GM19397 (cell line): Measurements from ENCODE around the gene LRRC42.

Experiments used
- ATAC-seq: cut with Tn5 transposase; IDR thresholded peaks from one replicate; pipeline ENCODE4 v1.9.1; 2021; ENCODE audit warnings: mild to moderate bottlenecking, moderate library complexity; ENCODE audit not compliant: unreplicated experiment

LRRC42 gene, protein sequence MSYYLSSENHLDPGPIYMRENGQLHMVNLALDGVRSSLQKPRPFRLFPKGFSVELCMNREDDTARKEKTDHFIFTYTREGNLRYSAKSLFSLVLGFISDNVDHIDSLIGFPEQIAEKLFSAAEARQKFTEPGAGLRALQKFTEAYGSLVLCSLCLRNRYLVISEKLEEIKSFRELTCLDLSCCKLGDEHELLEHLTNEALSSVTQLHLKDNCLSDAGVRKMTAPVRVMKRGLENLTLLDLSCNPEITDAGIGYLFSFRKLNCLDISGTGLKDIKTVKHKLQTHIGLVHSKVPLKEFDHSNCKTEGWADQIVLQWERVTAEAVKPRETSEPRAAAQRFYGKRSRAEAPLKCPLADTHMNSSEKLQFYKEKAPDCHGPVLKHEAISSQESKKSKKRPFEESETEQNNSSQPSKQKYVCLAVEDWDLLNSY

DNA sequence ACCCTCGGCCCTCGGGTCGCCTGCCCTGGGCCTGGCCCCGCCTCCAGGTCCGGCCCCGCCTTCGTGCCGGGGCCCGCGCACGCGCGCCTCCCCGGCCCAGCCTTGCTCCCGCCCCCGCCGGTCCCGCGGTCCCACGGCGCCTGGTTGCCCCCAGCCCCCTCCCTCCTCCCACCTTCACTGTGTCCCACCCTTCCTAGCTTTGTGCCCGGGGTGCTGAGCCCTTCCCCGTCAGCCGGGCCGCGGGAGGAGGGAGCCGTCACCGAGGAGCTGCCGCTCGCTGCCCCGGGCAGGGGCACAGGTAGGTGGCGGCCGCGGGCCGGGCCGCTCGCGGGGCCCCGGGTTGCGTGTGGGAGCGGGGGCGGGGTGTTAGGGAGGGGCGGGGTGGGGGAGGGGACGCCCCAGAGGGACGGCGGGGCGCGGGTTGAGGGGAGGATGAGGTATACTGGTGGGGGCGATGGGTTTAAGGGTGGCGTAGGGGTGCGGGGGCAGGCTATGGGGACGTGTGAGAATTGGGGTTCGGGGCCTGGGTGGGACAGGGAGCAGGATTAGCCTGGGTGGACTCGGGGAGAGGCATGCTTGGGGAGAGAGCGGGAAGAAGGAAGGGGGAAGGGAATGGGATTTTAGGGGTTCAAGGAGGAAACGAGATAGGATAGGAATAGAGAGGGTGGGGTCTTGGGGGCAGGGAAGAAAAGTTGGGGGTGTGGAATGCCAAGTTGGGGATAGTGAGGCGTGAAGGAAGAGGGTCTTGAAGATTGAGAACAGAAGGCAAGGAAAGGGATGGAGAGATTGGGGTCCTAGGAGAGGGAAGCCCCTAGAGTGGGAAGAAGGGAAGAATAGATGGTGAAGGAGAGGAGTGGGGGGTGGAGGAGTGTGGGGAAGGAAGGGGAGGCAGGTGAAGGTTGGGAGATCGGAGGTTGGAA, at the start of gene LRRC42:
Gene LRRC42 (plus strand): TSS at position 99 of the 920 bp plus-strand sequence. CDS start 5,650 bp downstream, outside the sequence.
- peak; percentile 71 for ATAC-seq

DNA sequence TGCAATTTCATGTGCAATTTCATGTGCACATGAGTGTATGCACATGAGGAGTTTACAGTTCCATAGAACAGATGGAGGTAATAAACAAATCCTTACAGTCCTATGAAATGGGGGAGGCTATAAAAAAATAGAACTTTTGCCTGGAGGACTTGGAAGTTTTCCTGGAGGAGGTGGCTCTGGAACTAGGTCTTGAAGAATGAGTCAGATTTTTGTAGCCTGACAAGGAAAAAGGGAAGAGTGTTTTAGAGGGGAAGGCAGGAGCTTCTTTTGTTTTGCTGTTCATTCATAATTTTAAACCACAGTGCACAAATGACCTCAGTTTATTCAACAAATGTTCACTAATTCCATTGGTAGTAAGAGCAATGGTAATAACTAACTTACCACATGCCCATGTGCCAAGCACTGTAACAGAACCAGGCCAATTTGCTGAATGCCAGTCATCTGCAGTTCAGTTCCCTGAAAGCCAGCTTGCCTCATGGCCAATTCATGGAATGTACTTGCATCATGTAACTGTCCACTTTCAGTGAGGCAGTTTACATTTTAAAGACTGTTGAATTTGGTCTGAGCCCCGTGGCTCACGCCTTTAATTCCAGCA, 49.4 kb upstream of the LRRC42 start:
- no peak for ATAC-seq

DNA sequence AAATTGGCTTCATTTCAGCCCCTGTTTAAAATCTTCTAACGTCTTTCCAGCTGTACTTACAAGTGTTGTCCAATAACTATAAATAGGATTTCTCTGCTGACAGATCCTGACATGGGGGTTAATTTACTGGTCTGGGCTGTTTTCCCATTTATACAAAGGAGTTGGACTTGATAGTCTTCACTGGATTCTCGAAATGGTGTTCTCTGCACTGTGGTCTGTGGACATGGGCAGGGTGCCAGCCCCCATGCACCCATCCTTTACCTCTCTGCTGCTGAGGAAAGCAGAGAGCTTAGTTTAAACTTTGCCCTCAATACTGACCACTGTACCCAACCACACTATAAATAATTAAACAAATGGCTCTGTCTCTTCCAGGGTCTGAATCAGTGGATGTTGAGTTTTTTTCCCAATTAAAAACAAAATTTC, 46.9 kb upstream of the LRRC42 start:
- no peak for ATAC-seq

DNA sequence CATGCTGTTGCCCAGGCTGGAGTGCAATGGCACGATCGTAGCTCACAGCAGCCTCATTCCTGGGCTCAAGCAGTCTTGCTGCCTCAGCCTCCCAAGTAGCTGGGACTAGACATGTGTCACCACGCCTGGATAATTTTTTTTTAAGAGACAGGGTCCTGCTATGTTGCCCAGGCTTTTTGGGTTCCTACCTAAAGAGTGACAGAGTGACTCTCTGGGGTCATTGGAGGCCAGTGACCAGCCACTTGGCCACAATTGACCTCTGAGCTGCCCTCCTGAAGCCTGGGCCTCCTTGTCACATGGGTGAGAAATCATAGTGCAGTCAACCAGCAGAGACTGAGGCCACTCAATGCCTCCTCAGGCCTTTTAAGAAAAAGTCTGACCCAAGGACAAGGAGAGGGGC, 46.4 kb upstream of the LRRC42 start:
- no peak for ATAC-seq

DNA sequence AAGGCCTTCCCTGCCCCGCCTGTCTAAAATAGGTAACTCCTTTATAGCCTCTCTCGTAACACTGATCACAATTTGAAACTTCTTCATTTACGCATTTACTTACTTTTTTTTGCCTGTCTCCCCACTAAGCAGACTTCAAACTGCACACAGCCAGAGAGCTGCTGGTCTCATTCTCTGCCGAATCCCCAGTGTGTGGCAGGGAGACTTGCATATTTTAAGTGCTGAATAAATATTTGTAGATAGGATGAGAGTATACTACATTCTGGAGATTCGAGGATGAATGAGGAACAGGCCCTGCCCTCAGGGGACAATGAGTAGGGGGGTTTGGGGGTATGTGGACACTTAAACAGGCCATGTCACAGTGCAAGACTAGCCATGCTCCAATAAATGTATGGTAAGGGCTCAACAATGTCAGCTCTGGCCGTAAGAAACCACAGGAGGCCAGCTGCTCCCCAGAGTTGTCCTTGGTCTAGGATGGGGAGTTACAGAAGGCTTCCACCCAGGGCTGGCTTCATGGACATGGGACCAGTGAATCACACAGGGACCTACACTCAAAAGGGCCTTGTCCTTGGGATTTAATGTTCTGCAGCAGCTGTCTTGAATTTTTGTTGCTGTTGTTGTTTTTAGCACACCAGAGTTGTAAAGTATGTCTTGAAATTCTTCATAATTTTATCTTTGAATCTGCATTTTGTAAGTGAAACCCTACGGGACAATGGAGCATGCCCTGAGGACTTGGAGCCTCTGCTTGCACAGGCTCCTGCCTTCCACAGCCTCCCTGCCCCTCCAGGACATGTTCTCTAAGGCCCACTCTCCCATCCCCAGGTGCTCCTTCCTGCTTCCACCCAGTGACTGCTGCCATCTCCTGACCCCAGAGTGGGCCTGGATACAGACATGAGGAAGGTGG, 43.7 kb upstream of the LRRC42 start:
- no peak for ATAC-seq

DNA sequence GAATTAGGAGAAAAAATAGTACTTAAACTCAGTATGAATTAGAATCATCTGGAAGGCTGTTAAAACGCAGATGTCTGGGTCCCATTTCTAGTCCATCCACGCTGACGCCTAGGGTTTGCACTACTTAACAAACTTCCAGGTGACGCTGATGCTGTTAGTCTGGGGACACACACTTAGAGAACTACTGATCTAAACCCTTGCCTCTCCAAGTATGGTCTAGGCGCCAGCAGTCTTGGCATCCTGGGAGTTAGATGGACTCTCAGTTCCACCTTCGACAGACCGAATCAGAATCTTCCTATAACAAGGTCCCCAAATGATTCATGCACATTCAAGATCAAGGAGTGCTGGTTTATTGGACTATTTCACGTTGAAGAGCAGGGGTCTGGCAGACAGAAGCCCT, 40.6 kb upstream of the LRRC42 start:
- ATAC-seq = no peak

DNA sequence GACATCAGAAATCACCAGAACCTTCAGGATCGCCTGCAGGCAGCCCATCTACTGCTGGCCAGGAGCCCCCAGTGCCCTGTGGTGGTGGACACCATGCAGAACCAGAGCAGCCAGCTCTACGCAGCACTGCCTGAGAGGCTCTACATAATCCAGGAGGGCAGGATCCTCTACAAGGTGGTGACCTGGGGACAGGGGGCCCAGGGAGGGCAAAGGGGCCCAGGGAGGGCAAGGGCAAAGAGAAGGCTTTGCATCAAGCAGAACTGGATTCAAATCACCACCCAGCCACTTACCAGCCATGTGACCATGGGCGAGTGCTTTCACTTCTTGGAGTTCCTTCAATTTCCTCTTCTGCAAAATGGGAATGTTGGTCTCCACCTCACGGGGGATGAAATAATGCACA, 40.0 kb upstream of the LRRC42 start:
- no peak for ATAC-seq

DNA sequence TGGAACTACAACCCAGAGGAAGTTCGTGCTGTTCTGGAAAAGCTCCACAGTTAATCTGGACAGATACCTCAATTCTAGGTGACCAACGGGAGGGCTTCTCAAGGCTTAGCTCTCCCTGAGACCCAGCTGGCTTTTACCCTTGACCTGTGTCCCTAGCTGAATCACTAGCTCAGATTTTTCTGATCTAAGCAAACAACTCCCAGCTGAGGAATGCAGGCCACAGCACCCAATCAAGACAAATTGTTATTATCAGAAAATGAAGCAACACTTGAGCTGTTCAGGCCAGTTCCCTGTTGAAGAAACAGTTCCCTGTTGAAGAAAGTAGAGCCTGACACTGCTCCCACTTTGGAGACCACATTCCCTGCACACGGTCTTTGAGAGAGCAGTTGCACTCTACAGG, 36.2 kb upstream of the LRRC42 start:
- no peak for ATAC-seq

DNA sequence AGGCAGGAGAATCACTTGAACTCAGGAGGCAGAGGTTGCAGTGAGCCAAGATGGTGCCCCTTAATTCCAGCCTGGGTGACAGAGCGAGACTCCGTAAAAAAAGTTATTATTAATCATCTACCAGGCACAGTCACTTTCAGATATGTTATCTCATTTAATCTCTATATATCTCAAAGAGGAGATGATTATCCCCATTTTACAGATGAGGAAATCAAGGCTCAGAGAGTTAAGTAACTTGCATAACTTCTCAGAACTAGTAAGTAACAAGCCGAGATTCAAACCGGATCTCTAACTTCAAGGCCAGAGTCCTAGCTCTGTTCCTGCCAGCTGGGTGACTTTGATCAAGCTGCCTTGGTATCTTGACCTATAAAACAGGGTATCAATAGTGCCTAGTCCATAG, 34.7 kb upstream of the LRRC42 start:
- no peak for ATAC-seq

DNA sequence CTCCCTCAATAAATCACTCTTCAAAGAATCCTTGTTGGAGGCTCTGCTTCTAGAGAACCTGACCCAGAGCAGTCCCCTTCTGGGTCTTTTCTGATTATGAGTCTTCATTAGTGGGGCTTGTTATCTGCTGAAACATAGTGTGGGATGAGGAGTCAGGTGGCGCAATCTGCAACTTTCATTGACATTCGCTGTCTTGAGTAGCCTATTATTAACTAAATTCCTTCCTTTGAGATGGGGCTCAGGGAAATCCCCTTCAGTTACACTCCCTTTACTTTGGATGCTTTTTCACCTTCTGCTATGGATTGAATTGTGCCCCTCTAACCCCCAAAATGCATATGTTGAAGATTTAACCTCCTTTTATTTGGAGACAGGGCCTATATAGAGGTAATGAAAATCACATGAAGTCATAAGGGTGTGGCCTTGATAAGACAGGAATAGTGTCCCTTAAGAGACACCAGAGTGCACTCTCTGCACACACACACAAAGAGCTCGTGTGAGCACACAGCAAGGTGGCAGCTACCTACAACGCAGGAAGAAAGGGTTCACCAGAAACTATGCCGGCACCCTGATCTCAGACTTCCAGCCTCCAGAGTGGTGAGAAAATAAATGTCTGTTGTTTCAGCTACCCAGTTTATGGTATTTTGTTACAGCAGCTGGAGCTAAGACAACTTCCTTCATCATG, 32.7 kb upstream of the LRRC42 start:
- no peak for ATAC-seq

DNA sequence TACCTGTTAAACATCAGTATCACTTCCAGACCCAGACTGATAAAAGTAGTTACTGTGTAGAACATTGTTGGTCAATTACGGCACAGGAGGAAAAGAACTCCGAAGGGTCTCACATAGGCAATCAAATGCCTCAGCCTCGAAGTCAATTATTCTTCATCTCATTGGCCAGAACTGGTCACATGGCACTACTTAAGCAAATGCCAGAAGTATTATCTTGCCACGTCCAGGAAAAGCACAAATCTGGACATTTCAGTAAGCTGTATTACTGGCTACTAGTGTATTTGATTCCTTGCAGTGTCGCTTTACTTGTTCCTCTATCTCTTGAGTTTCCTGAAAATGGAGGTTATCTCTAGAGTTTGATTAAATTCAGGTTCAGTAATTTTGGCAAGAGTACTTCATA, 27.8 kb upstream of the LRRC42 start:
- no peak for ATAC-seq

DNA sequence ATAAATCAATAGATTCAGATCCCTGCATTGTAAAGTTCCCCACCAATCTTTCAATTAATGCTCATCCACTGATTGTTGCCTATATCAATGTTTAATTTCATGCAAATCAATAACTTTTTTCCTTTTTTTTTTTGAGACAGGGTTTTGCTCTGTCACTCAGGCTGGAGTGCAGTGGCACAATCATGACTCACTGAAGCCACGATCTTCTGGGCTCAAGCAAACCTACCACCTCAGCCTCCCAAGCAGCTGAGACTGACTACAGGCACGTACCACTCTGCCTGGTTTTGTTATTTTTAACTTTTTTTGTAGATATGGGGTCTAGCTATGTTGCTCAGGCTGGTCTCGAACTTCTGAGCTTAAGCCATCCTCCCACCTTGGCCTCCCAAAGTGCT, 26.5 kb upstream of the LRRC42 start:
- ATAC-seq = no peak

DNA sequence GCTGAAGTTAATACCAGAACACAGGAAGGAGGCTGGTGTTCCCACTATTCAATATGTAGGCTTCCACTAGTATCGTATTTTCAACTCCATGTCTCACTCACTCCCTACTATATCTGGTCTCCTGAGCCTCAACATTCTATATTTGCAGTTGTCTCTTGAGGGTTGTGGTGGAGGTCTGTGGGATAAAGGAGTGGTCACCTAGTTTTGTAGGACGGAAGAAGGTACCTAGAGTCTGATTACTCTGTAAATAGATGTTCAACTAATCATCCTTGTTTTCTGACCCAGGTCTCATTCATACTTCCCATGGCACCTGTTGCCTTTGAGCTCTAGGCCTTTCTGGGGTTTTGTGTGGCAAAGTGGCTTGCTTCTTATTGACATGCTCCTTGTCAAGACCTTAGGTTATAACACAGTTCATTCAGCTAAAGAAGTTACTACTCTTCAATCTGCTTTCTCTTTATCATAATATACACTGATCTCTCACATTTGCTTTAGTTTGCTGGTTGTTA, 18.7 kb upstream of the LRRC42 start:
- no peak for ATAC-seq

DNA sequence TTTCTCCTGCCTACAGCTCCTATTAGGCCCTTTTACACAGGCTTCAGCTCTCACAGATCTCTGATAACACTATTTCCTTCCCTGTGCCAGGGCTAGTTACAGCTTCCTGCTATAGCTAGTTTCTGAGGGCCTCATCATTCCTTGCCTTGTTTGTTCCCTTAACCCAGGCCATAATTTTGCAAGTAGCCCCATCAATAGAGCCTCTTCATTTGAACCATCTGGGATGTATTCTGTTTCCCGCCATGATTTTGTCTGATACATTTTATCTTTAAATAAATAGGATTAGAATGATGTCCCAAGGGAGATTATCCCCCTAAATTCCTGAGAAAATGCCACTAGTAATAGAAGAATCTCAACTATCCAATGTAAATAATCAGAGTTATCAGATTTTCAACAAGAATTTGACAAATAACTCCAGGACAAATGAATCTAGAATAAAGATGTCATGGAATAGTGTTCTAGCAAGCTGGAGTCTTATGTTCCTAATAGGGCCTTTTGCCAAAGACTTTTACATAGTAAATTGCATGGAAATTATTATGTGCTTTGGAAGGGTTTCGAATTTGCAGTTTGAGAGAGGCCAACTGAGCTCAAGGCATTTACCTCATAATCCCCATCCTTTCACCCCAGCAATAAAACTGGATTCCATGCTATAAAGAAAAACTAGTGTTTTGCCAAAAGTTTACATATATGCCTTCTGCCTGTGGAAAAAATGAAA, 16.7 kb upstream of the LRRC42 start:
- no peak for ATAC-seq

DNA sequence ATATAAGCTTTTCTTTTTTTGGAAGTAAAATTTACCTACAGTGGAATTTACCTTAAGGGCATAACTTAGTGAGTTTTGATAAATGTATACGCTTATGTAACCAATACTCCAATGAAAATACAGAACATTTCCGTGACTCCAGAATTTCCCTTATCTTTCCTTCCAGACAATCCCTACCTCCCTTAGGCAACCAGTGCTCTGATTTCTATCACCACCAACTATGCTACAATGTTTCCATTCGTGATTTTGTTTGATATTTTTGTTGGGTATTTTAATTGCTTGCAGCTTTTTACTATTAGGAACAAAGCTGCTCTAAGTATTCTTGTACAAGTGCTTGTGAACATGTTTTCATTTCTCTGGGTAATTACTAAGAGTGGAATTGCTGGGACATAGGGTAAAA, 15.2 kb upstream of the LRRC42 start:
- no peak for ATAC-seq

DNA sequence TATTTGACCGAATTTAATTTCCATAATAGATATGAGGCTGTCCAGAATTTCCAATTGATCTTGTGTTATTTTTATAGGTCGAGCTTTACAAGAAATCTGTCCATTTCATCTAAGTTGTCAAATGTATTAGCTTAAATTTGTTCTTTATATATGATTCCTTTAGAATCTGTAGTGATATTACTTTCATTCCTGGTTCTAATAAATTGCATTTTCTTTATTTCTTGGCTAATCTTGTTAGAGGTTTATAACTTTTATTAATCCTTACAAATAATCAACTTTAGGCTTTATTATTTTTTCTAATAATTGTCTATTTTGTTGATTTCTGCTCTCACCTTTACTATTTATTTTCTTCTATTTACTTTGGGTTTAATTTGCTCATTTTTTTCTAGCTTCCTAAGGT, 14.6 kb upstream of the LRRC42 start:
- ATAC-seq = no peak

DNA sequence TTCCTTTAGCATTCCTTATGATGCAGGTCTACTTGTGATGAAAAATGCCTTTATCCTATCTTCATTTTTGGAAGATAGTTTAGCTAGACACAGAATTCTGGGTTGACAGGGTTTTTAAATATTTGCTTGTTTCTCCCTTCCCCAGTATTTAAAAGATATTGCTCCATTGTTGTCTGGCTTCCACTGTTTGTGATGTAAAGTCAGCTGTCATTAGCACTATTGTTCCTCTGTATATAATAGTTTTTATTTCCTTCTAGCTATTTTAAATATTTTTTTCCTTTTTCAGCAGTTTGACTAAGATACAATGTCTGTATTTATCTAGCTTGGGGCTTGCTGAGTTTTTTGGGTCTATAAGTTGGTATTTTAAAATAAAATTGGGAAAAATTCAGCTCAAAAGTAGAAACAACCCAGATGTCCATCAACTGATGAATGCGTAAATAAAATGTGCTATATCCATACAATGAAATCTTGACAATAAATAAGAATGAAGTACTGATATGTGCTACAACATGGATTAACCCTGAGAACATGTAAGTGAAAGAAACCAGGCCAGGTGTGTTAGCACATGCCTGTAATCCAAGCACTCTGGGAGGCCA, 11.9 kb upstream of the LRRC42 start:
- no peak for ATAC-seq

DNA sequence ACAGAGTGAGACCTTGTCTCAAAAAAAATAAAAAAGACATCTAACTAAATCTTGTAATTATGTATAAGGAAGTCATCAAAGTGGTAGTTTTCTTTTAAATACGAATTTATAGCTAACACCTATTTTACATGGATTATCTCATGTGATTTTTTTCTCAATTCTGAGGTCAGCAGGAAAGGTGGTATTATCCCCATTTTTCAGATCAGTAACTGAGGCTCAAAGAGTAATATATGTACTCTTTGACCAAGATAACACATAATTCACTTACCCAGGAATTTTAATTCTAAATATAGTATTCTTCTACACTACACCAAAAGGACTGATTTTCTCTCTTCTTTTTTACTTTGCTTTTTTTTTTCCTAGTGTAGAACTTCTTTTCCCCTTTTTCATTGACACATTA, 9.7 kb upstream of the LRRC42 start:
- ATAC-seq = no peak
